Body of pancreas (tissue), 4 donors: ENCODE measurements around the gene VWA8. TPM values are rescaled to one million over a fixed set of nuclear protein-coding genes. Genes with fewer than 3 reads are reported as not detected.

Experiments used
- ATAC-seq: fragments of 150-250 bp; one replicate; pipeline ENCODE4 v1.9.1; 2016
- DNase-seq, 4 donors: peaks; one replicate each; pipeline ENCODE4 v3.0.0-alpha.2; 2019
- H3K27ac ChIP-seq, 4 donors: fragments of 200-600 bp; sonication (generic); 1 replicate in 3 of 4; 2 replicates in 1 of 4; pipeline versions ENCODE4 v1.5.1 to v1.6.1; 2016 to 2019; ENCODE audit warnings: mild to moderate bottlenecking in 1 of 4, mixed read lengths in 1 of 4, moderate library complexity in 1 of 4
- H3K27me3 ChIP-seq, 2 donors: fragments of 200-600 bp; sonication (generic); one replicate each; pipeline ENCODE4 v1.6.0; 2016; ENCODE audit warnings: mild to moderate bottlenecking in 1 of 2
- H3K36me3 ChIP-seq, 2 donors: fragments of 200-600 bp; sonication (generic); replicated peaks in 1 of 2; 2 replicates each; pipeline ENCODE4 v1.5.1; 2016; ENCODE audit warnings: low read depth in 2 of 2; ENCODE audit not compliant: insufficient read depth in 1 of 2
- H3K4me1 ChIP-seq: fragments of 200-600 bp; sonication (generic); one replicate; pipeline ENCODE4 v1.6.0; 2016
- H3K4me3 ChIP-seq, 2 donors: fragments of 200-600 bp; sonication (generic); 1 replicate in 1 of 2; 2 replicates in 1 of 2; pipeline ENCODE4 v1.5.1; 2016 to 2019
- H3K9me3 ChIP-seq, 3 donors: fragments of 200-600 bp; sonication (generic); 1 replicate in 2 of 3; 2 replicates in 1 of 3; pipeline ENCODE4 v1.5.1; 2016
- POLR2A ChIP-seq, 3 donors: fragments of 450-650 bp; IDR thresholded peaks; one replicate each; pipeline ENCODE4 v1.6.1; 2016; ENCODE audit warnings: antibody characterized with exemption in 3 of 3, mild to moderate bottlenecking in 2 of 3
- WGBS, 2 donors: methylation state at CpG; one replicate each; pipeline ENCODE4 v1.1.5; 2017; 5-methylcytosine and 5-hydroxymethylcytosine counted together
- intact Hi-C: fragments of 100-400 bp; cut with DNase I; formaldehyde crosslinking; loops from one replicate; pipeline ENCODE4 v1.15.1; 2023
- total RNA-seq, 2 donors: library from RNA; depleted of rRNA; stranded (reverse); fragments of >200 nt; gene quantifications; one replicate each; pipeline ENCODE4 v1.1.0, GENCODE V29; 2016
- TF ChIP-seq, protein P1 (sequence below), 7 experiments: fragments of 450-650 bp in 4 of 7; fragments of 200-600 bp in 3 of 7; sonication (generic) in 3 of 7; IDR thresholded peaks; one replicate each; pipeline ENCODE4 v1.5.1; 2016 to 2019; ENCODE audit warnings: antibody characterized with exemption in 7 of 7

The VWA8 gene
- total RNA-seq, 2 donors from 2014 or later = 15.8 to 29.3 TPM

DNA sequence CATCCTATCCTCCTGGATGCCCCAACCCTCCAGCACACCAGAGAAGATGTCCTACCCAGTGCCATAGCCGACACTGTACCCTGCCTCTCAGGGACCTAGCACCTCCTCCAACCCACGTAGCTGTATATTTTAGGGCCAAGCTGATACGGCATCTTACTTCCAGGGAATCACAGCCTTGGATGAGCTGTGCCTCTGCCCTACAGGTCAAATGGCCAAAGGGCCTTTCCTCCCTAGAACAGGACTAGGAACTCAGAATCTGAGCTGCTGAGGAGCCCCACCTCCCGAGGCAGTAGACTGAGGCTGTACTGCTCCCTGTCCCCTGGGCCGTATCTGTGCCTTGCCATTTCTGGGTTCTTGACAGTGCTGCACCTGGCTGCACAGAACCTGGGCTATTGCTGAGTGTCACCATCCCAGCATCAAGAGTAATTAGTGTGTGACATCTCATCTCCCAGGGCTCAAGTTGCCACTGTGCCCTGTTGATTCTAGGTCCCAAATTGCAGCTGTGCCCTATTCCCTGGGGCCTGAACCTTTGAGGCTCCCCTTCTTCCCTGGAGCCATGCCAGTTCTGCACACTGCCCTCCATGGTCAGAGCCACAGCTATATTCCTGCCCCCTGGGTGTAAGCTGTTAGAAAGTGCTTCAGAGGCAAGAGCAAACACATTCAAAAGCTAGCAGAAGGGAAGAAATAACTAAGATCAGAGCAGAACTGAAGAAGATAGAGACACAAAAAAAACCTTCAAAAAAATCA lies 41.0 kb downstream of the VWA8 start:
- no peaks in the 10 kb centered on the region for H3K36me3 ChIP-seq
- ATAC-seq (no peak), DNase-seq (no peak)
- H3K9me3 ChIP-seq = no peaks in the 10 kb centered on the region
- intact Hi-C loops = no loop called here
- TF ChIP-seq POLR2A (IDR thresholded peaks at IDR 0.05) = no peak
- TF ChIP-seq, protein P1, sequence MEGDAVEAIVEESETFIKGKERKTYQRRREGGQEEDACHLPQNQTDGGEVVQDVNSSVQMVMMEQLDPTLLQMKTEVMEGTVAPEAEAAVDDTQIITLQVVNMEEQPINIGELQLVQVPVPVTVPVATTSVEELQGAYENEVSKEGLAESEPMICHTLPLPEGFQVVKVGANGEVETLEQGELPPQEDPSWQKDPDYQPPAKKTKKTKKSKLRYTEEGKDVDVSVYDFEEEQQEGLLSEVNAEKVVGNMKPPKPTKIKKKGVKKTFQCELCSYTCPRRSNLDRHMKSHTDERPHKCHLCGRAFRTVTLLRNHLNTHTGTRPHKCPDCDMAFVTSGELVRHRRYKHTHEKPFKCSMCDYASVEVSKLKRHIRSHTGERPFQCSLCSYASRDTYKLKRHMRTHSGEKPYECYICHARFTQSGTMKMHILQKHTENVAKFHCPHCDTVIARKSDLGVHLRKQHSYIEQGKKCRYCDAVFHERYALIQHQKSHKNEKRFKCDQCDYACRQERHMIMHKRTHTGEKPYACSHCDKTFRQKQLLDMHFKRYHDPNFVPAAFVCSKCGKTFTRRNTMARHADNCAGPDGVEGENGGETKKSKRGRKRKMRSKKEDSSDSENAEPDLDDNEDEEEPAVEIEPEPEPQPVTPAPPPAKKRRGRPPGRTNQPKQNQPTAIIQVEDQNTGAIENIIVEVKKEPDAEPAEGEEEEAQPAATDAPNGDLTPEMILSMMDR (IDR thresholded peaks at IDR 0.05) = no peak
- peaks cover 3% of the 10 kb centered on the region for H3K4me1 ChIP-seq
- H3K27ac ChIP-seq = no peak overlapping the region
- no peak overlapping the region for H3K4me3 ChIP-seq
- no peaks in the 10 kb centered on the region for H3K27me3 ChIP-seq
- WGBS, 2 donors = 84 to 98% methylated on average over 4 to 5 of the region's 5 CpGs

DNA sequence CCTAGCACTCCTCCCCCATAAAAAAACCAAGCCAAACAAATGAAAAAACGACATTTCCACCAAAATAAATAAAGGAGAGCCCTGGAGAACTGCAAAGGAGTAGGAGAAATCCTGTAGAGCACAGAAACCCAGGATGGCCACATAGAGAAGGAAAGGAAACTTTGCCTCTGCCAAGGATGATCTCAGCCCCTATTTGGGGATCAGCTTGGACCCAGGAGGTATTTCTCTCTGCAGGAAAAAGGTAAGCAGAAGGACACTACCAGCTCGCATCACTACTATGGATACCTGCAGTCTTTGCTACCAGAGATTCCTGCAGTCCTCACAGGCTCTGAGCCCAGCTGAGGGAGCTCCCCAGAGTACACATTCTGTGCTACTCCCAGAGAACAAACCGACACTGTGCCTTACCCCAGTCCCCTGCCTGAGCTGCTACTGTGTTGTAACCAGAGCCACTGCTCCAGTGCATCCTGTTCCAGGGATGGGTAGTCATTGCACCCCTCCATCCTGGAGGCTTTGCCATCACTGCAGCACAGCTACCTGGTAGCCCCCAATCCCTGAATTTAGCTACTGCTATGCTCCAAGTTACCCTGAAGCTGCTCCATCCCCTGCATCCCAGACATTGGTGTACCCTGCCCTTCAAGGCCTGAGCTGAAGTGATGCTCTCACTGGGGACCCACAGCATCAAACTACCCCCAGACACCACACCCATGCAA lies 41.7 kb downstream of the VWA8 start:
- Histone ChIP-seq H3K9me3 (no peaks in the 10 kb centered on the region), H3K36me3 (no peaks in the 10 kb centered on the region), H3K27me3 (no peaks in the 10 kb centered on the region), H3K4me3 (no peak overlapping the region), H3K4me1 (peaks cover 9% of the 10 kb centered on the region), H3K27ac (no peak overlapping the region)
- no peak for ATAC-seq
- no peak for DNase-seq
- 65 to 79% methylated on average over 3 of the region's 3 CpGs for WGBS, 2 donors
- TF ChIP-seq POLR2A (IDR thresholded peaks at IDR 0.05) = no peak
- TF ChIP-seq, protein P1 (IDR thresholded peaks at IDR 0.05) = no peak
- intact Hi-C loops = no loop called here

GRCh38 chr13:41917641-41918040 lies 43.3 kb downstream of the VWA8 start:
- no peaks in the 10 kb centered on the region for H3K36me3 ChIP-seq
- 91 to 92% methylated on average over 1 of the region's 1 CpG for WGBS, 2 donors
- no peaks in the 10 kb centered on the region for H3K9me3 ChIP-seq
- H3K27ac ChIP-seq = no peak overlapping the region
- no peaks in the 10 kb centered on the region for H3K27me3 ChIP-seq
- H3K4me1 ChIP-seq = peaks cover 9% of the 10 kb centered on the region
- intact Hi-C loops = no loop called here
- DNase-seq (no peak), ATAC-seq (no peak)
- H3K4me3 ChIP-seq = no peak overlapping the region
- TF ChIP-seq, protein P1 (IDR thresholded peaks at IDR 0.05) = no peak
- TF ChIP-seq POLR2A (IDR thresholded peaks at IDR 0.05) = no peak

DNA sequence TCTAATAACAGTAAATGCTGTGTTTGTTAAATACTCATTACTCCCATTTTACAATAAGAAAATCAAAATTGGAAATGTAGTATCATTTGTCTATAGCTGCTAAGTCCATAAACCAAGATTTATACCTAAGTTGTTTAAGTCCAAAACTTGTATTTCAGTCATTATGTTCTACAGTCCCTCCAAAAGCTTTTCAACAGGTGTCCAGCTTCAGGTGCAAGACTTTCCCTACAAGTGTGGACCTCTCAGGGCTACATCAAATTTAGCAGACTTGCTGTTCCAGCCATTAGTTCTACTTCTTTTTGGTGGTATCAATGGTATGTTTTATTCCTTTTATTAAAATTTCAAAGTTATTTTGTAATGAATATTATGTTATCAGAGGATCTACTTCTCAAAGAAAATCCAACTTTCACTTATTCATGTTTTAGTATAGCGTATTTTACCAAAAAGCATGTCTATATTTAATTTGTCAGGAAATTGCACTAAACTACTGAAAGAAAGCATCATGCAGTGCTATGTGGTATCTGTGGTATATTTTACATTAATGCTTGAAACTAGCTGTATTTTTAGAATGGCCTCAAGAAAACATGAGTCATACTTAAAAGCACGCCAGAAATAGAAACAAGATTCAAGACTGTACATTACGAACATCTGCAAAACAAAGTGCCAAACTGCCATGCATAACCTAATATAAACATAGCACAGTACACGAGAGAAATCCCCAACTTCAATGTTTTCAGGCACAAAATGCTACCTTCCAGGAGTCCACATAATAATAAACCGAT lies 44.5 kb downstream of the VWA8 start:
- no peak overlapping the region for H3K27ac ChIP-seq

More for the DNA sequence above, 44.5 kb downstream of the VWA8 start:
- whole genome bisulfite sequencing, 2 donors = 69 to 79% methylated on average over 5 of the region's 5 CpGs
- Histone ChIP-seq H3K4me1 (peaks cover 9% of the 10 kb centered on the region), H3K4me3 (no peak overlapping the region), H3K9me3 (no peaks in the 10 kb centered on the region), H3K27me3 (no peaks in the 10 kb centered on the region), H3K36me3 (no peaks in the 10 kb centered on the region)
- DNase-seq (no peak), ATAC-seq (no peak)
- intact Hi-C loops = no loop called here
- TF ChIP-seq, protein P1 (IDR thresholded peaks at IDR 0.05) = no peak
- TF ChIP-seq POLR2A (IDR thresholded peaks at IDR 0.05) = no peak
